HuH-7.5 (cell line): ENCODE results near the gene HYAL4.

Experiments
- DNase-seq: peaks from one replicate; pipeline ENCODE4 v3.0.0; 2011; ENCODE audit warnings: low spot score

Gene HYAL4

GRCh38 chr7:123905714-123906113 lies 60.7 kb downstream of the HYAL4 start:
- DNase-seq = no peak

- DNase-seq = peak; percentile 15
Observed at GRCh38 chr7:123916240-123916724, 71.3 kb downstream of the HYAL4 start.

- no peak for DNase-seq
Observed at GRCh38 chr7:123917878-123918277, 72.9 kb downstream of the HYAL4 start.

- no peak for DNase-seq
Observed at GRCh38 chr7:123918309-123918708, 73.3 kb downstream of the HYAL4 start.

GRCh38 chr7:123923599-123923998 lies 78.6 kb downstream of the HYAL4 start:
- DNase-seq = no peak

GRCh38 chr7:123924941-123925340 lies 80.0 kb downstream of the HYAL4 start, which contains the start of gene SPAM1:
TSS of gene SPAM1 (plus strand) at chr7:123925241. CDS start at chr7:123953571, 28,330 bp downstream.
- DNase-seq = no peak
